Astrocyte (in vitro differentiated cells and primary cell): ENCODE data around the gene TMEM50A.
"Not testable (repeated sequence)": the region's sequence is repeated elsewhere in the genome, so short reads cannot be mapped to it uniquely, and the experiment has no call there.

Experiments used
- EZH2 ChIP-seq: IDR thresholded peaks from 2 replicates; pipeline ENCODE4 v1.6.1; 2012; ENCODE audit warnings: mild to moderate bottlenecking, low read length, inconsistent platforms; ENCODE audit not compliant: insufficient read depth
- TF ChIP-seq, protein P1 (sequence below): IDR thresholded peaks from 2 replicates; pipeline ENCODE4 v1.5.1; 2011; ENCODE audit warnings: low read depth, mild to moderate bottlenecking, inconsistent platforms, low read length, moderate library complexity; ENCODE audit not compliant: insufficient read depth

DNA sequence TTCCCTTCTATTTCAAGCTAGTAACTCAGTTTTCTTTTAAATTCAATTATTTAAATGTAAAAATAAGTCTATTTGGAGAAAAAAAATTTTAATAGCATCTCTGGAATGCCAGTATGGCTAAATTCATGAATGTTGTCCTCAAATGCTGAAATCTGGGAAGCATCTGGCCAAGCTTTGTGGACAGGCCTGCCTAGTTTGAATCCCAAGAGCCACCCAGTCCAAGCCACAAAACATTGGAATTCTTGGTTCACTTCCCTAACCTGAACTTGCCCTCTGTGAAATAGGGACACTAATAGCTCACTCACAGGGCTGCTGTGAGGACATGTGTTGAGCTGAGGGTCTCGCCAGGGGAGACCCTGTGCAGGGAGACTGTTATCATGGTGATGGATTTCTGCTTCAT, 28.6 kb upstream of the TMEM50A start:
- TF ChIP-seq, protein P1, sequence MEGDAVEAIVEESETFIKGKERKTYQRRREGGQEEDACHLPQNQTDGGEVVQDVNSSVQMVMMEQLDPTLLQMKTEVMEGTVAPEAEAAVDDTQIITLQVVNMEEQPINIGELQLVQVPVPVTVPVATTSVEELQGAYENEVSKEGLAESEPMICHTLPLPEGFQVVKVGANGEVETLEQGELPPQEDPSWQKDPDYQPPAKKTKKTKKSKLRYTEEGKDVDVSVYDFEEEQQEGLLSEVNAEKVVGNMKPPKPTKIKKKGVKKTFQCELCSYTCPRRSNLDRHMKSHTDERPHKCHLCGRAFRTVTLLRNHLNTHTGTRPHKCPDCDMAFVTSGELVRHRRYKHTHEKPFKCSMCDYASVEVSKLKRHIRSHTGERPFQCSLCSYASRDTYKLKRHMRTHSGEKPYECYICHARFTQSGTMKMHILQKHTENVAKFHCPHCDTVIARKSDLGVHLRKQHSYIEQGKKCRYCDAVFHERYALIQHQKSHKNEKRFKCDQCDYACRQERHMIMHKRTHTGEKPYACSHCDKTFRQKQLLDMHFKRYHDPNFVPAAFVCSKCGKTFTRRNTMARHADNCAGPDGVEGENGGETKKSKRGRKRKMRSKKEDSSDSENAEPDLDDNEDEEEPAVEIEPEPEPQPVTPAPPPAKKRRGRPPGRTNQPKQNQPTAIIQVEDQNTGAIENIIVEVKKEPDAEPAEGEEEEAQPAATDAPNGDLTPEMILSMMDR: not testable (repeated sequence)
- not testable (repeated sequence) for TF ChIP-seq EZH2
